Transverse colon (tissue), 4 donors: ENCODE data around the gene CYB561D2. TPM values are rescaled to one million over a fixed set of nuclear protein-coding genes. Genes with fewer than 3 reads are reported as not detected.

Experiments used
- DNase-seq: peaks from one replicate; pipeline ENCODE4 v3.0.0-alpha.2; 2019
- H3K27ac ChIP-seq, 4 donors: fragments of 200-600 bp; sonication (generic); 2 replicates each; pipeline ENCODE4 v1.5.1; 2016 to 2018; ENCODE audit warnings: inconsistent platforms in 4 of 4
- H3K27me3 ChIP-seq: fragments of 200-600 bp; sonication (generic); 2 replicates; pipeline ENCODE4 v1.5.1; 2017; ENCODE audit warnings: inconsistent platforms
- H3K36me3 ChIP-seq, 4 donors: fragments of 200-600 bp; sonication (generic); 2 replicates each; pipeline ENCODE4 v1.5.1; 2017 to 2019; ENCODE audit warnings: inconsistent platforms in 4 of 4
- H3K4me1 ChIP-seq, 4 donors: fragments of 200-600 bp; sonication (generic); 2 replicates each; pipeline ENCODE4 v1.5.1; 2017 to 2020; ENCODE audit warnings: inconsistent platforms in 4 of 4
- H3K4me3 ChIP-seq, 4 donors: fragments of 200-600 bp; sonication (generic); 1 replicate in 1 of 4; 2 replicates in 3 of 4; pipeline versions ENCODE4 v1.5.1 to v1.6.1; 2017 to 2019; ENCODE audit warnings: inconsistent platforms in 4 of 4
- H3K9me3 ChIP-seq, 2 donors: fragments of 200-600 bp; sonication (generic); 2 replicates each; pipeline ENCODE4 v1.5.1; 2017 to 2019; ENCODE audit warnings: inconsistent platforms in 2 of 2
- CTCF ChIP-seq, 5 experiments: fragments of 200-600 bp in 3 of 5; fragments of 450-650 bp in 2 of 5; sonication (generic) in 3 of 5; IDR thresholded peaks; 1 replicate in 2 of 5; 2 replicates in 3 of 5; pipeline ENCODE4 v1.5.1; 2016 to 2017; ENCODE audit warnings: antibody characterized with exemption in 5 of 5, inconsistent platforms in 3 of 5, mild to moderate bottlenecking in 2 of 5, moderate library complexity in 1 of 5
- EP300 ChIP-seq: sonication (generic); formaldehyde crosslinking; IDR thresholded peaks from one replicate; pipeline ENCODE4 v1.6.1; 2017; ENCODE audit warnings: antibody characterized with exemption, low read depth
- POLR2A ChIP-seq: fragments of 450-650 bp; IDR thresholded peaks from one replicate; pipeline ENCODE4 v1.6.1; 2016; ENCODE audit warnings: antibody characterized with exemption, mild to moderate bottlenecking, moderate library complexity
- POLR2AphosphoS5 ChIP-seq, 3 donors: sonication (generic); formaldehyde crosslinking; IDR thresholded peaks; one replicate each; pipeline ENCODE4 v1.6.1; 2016; ENCODE audit warnings: antibody characterized with exemption in 3 of 3
- WGBS, 2 donors: methylation state at CpG; one replicate each; pipeline ENCODE4 v1.1.5; 2018; ENCODE audit warnings: low coverage in 1 of 2; 5-methylcytosine and 5-hydroxymethylcytosine counted together
- in situ Hi-C, 4 donors: fragments of 200-750 bp; cut with MboI; loops; one replicate each; pipeline versions ENCODE4 v1.15.0 to v1.15.1; 2017; ENCODE audit warnings: low sequenced_read_pairs in 3 of 4, low pct_ligation_motif_present in 1 of 4, low pct_unique_long_range_greater_than_20kb in 1 of 4
- intact Hi-C: fragments of 100-400 bp; cut with DNase I; formaldehyde crosslinking; loops from one replicate; pipeline ENCODE4 v1.15.1; 2023; ENCODE audit warnings: low total_unique reads
- total RNA-seq, 4 donors: library from RNA; depleted of rRNA; stranded (reverse); fragments of >200 nt; gene quantifications; one replicate each; pipeline ENCODE4 v1.1.0, GENCODE V29; 2016

Gene CYB561D2, protein sequence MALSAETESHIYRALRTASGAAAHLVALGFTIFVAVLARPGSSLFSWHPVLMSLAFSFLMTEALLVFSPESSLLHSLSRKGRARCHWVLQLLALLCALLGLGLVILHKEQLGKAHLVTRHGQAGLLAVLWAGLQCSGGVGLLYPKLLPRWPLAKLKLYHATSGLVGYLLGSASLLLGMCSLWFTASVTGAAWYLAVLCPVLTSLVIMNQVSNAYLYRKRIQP
- 10 to 100 TPM; 23.7 to 53.9 (median 35.6) TPM for total RNA-seq

DNA sequence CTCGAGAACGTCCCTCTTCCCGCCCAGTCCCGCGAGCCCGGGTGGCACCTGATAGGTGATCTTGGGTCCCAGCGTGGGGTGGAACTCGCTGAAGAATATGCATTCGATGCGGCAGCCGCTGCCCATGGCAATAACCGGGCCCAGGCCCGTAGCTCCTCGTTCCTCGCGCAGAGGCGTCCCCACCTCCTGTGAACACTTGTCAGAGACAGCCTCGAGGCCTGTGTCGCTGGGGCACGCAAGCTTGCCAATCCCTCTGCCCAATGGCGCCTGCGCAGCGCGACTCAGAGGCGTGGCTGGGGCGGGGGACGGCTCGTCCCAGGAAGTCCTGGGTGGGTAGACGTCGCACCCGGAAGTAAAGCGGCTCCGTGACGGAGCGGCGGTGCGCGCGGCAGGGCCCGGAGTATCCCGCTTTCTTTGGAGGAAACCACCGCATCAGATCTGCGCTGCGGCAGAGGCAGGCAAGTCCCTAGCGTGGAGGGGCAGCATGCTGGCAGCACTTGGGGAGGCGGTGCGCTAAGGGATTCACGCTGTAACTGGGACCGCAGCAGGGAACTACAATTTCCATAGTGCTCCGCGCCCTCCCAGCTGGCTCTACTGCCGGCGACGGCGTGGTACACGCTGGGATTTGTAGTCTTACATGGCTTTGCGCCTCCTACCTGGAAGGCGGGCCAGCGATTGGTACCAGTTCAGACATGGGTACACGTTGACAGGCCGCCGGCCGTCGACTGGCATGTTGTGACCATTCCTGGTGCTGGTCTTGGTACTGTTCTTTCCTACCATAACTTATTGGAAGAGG is at the start of gene CYB561D2, which contains the start of gene NPRL2:
TSS of gene CYB561D2 (plus strand) at position 336 of the 796 bp plus-strand sequence. CDS start 572 bp downstream, outside the sequence.
TSS of gene NPRL2 (minus strand) at position 249 of the 796 bp plus-strand sequence. CDS start at position 126, 123 bp downstream.
- WGBS, 2 donors: 0% methylated on average over 36 of the region's 64 CpGs; no CpG with 5 or more reads in 1 of the 2 donors
- no peaks in the 10 kb centered on the region for H3K27me3 ChIP-seq
- peaks cover 21 to 39% (median 30%) of the 10 kb centered on the region in 4 donors for H3K4me1 ChIP-seq
- peak in 1 of 5 experiments; percentile 8 for TF ChIP-seq CTCF (IDR thresholded peaks at IDR 0.05)
- no peak for TF ChIP-seq EP300
- peak; percentile 93 for TF ChIP-seq POLR2A
- TF ChIP-seq POLR2AphosphoS5 (IDR thresholded peaks at IDR 0.05): peak; percentile 89 to 97 (median 90)
- peak within 1 kb of the TSS; percentile 51 to 73 (median 66) for H3K4me3 ChIP-seq
- H3K36me3 ChIP-seq: peaks cover 0 to 15% (median 6%) of the 10 kb centered on the region in 4 donors
- peak within 1 kb of the TSS; percentile 86 to 95 (median 92) for H3K27ac ChIP-seq
- peak; percentile 99 for DNase-seq
- H3K9me3 ChIP-seq: no peaks in the 10 kb centered on the region
- intact Hi-C loops: no loop called here
- in situ Hi-C loops: loop anchor here in 1 of 4 donors (25.0 kb wide), 1 partner anchor 212 kb away; the partner anchor contains the start of genes C3orf18 and HEMK1

DNA sequence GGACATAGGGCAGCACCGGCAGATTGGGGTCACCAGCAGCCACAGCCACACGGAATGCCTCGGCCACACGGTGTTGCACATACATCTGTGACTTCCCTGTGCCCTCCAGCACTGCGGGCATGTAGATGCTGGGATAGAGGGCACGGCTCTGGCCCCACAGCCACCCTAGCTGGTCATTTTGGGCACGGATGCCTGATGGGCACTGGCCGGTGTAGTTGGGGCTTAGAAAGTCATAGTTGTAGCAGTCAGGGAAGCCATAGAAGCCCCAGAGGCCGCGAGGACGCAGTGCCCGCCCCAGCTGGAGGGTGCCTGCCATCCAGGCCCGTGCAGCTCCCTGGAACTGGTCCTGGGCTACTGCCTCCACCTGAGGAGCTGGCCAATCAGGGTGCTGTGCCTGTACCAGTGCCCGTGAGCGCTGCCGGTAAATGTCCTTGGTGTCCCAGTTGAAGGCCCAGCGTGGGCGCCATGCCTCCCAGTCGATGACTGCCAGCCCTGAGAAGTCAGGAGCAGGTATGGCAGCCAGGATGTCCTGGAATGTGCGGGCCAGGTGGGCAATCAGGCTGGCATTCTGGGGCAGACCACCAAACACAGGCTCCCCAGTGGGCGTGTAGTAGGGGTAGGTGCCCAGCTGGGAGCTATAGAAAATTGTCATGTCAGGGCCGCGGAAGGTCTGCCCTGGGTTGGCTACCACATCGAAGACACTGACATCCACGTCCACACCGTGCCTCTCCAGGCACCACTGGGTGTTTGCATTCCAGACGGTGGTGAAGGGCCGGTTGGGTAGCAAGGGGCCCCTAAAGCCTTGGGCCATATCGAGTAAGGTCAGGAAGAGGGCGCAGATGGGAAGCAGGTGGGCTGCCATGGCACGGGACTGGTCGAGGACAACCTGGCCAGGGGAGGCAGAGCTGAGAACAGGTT is 48.3 kb upstream of the CYB561D2 start:
- Histone ChIP-seq H3K9me3 (no peaks in the 10 kb centered on the region), H3K27ac (peak overlapping the region; percentile 48 to 73 (median 58)), H3K4me1 (peaks cover 15 to 35% (median 32%) of the 10 kb centered on the region in 4 donors), H3K27me3 (no peaks in the 10 kb centered on the region), H3K36me3 (no peaks in the 10 kb centered on the region), H3K4me3 (peak overlapping the region in 1 of 4 donors; percentile 13)
- TF ChIP-seq CTCF (IDR thresholded peaks at IDR 0.05) (no peak), EP300 (no peak), POLR2A (no peak), POLR2AphosphoS5 (IDR thresholded peaks at IDR 0.05) (no peak)
- DNase-seq: no peak
- in situ Hi-C loops (no loop called here), intact Hi-C loops (no loop called here)
- 87 to 100% methylated on average over 1 to 32 of the region's 32 CpGs for WGBS, 2 donors

DNA sequence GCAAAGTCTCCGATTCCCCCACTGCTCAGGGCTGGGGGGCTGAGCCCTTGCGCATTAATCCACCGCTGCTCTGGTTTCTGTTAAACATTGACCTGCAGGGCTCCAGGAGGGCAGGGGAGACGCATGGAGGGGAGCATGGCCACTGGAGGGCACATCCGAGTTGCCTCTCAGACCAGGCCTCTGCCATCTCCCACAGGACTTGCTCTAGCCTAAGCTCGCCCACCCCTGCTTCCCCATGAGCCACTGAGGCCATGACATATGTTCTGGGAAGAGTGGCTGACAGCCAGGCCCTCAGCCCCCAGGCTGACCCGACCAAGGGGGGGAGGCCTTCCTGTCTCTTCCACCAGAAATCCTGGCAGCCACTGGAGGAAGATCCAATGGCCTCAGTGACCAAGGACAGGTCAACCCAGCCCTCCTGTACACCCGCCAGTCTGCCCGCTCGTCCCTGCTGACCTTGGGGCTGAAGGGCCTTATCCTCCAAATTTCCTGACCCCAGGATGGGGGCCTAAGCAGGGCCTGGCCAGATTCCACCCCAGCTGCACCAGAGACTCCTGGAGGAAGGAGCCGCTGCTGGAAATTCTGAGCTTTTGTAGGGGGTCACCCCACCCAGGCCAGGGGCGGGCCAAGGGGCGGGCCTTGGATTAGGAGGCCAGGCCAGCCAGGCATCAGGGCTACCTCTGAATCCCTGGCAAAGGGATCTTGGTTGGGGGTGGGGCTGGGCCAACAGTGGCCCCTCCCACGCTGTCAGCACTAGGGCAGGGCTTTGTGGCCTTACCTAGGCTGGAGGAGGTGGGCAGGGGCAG is 47.4 kb upstream of the CYB561D2 start, which contains the start of gene HYAL1:
TSS of gene HYAL1 (minus strand) at position 562 of the 803 bp plus-strand sequence. CDS start 618 bp downstream, outside the sequence.
- 58 to 70% methylated on average over 2 to 13 of the region's 14 CpGs for WGBS, 2 donors

More for the DNA sequence above, 47.4 kb upstream of the CYB561D2 start, which contains the start of gene HYAL1:
- Histone ChIP-seq H3K4me1 (peaks cover 12 to 32% (median 30%) of the 10 kb centered on the region in 4 donors), H3K9me3 (no peaks in the 10 kb centered on the region), H3K27ac (peak within 1 kb of the TSS; percentile 48 to 73 (median 58)), H3K4me3 (peak within 1 kb of the TSS in 1 of 4 donors; percentile 13), H3K36me3 (no peaks in the 10 kb centered on the region), H3K27me3 (no peaks in the 10 kb centered on the region)
- no peak for DNase-seq
- in situ Hi-C loops: no loop called here
- intact Hi-C loops: no loop called here
- TF ChIP-seq POLR2AphosphoS5 (IDR thresholded peaks at IDR 0.05) (no peak), CTCF (IDR thresholded peaks at IDR 0.05) (peak in 1 of 5 experiments; percentile 12), POLR2A (no peak)
